ENCODE data around the gene CEPT1.

CEPT1 gene

GRCh38 chr1:111223126-111223685, 83.2 kb downstream of the CEPT1 start:
- H3K4me1 Mint-ChIP-seq (ENCODE audit: low read depth in 2 of 2), result peaks cover 78 to 90% of the 10 kb centered on the region in 2 donors
- peak overlapping the region; percentile 77 to 83 for H3K4me3 Mint-ChIP-seq
- DNase-seq (no peak), ATAC-seq (replicated peaks) (no peak)
- peak overlapping the region; percentile 95 to 99 for H3K27ac Mint-ChIP-seq
- peaks cover 0 to 2% of the 10 kb centered on the region in 2 donors for H3K9me3 Mint-ChIP-seq
- no peaks in the 10 kb centered on the region for H3K27me3 Mint-ChIP-seq
- peaks cover 11% of the 10 kb centered on the region for H3K36me3 Mint-ChIP-seq (ENCODE audit: insufficient read depth)

- Mint-ChIP-seq H3K9me3 (no peaks in the 10 kb centered on the region), H3K4me1 (ENCODE audit: low read depth in 2 of 2) (peaks cover 69 to 82% of the 10 kb centered on the region in 2 donors), H3K27me3 (no peaks in the 10 kb centered on the region), H3K27ac (peak overlapping the region; percentile 84 to 98), H3K4me3 (peak overlapping the region; percentile 65 to 81), H3K36me3 (ENCODE audit: insufficient read depth) (peaks cover 11% of the 10 kb centered on the region)
- no peak for DNase-seq
- ATAC-seq (replicated peaks), result no peak
Measured at GRCh38 chr1:111225091-111225490, 85.1 kb downstream of the CEPT1 start.

GRCh38 chr1:111225717-111226400, 85.8 kb downstream of the CEPT1 start:
- peak; percentile 44 for ATAC-seq (replicated peaks)
- H3K4me1 Mint-ChIP-seq (ENCODE audit: low read depth in 2 of 2), result peaks cover 64 to 78% of the 10 kb centered on the region in 2 donors
- no peak for DNase-seq

DNA sequence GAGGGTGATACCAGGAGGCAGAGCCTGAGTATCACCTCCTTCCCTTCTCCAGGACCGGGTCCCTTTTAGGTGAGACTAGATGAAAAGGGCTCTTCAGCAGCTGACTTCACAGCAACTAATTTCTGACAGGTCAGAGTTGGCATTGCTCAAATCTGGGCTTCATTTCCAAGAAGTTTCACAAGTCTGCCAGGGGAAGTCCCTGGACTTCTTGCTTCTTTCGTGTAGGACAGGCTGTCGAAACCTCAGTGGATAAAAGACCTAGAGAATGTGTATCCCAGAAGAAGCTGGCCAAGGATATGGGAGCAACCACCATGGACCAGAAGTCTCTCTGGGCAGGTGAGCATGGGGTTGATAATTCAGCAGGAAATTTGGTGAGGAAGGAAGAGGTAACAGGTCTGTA, 87.4 kb downstream of the CEPT1 start, which contains the start of gene CHI3L2:
Gene CHI3L2, plus strand, starts transcription at position 280 of the 400 bp plus-strand sequence. Its CDS starts 17 bp downstream, at position 297.
- Mint-ChIP-seq H3K4me3 (peak within 1 kb of the TSS; percentile 65 to 81), H3K4me1 (ENCODE audit: low read depth in 2 of 2) (peaks cover 56 to 67% of the 10 kb centered on the region in 2 donors), H3K9me3 (no peaks in the 10 kb centered on the region), H3K27me3 (no peaks in the 10 kb centered on the region), H3K36me3 (ENCODE audit: insufficient read depth) (peaks cover 7% of the 10 kb centered on the region), H3K27ac (peak within 1 kb of the TSS; percentile 84 to 98)
- ATAC-seq (replicated peaks), result no peak
- DNase-seq, result no peak

More at GRCh38 chr1:111225717-111226400, 85.8 kb downstream of the CEPT1 start:
- Mint-ChIP-seq H3K27ac (peak overlapping the region; percentile 84 to 98), H3K27me3 (no peaks in the 10 kb centered on the region), H3K9me3 (no peaks in the 10 kb centered on the region), H3K36me3 (ENCODE audit: insufficient read depth) (peaks cover 11% of the 10 kb centered on the region), H3K4me3 (peak overlapping the region; percentile 65 to 81)

DNA sequence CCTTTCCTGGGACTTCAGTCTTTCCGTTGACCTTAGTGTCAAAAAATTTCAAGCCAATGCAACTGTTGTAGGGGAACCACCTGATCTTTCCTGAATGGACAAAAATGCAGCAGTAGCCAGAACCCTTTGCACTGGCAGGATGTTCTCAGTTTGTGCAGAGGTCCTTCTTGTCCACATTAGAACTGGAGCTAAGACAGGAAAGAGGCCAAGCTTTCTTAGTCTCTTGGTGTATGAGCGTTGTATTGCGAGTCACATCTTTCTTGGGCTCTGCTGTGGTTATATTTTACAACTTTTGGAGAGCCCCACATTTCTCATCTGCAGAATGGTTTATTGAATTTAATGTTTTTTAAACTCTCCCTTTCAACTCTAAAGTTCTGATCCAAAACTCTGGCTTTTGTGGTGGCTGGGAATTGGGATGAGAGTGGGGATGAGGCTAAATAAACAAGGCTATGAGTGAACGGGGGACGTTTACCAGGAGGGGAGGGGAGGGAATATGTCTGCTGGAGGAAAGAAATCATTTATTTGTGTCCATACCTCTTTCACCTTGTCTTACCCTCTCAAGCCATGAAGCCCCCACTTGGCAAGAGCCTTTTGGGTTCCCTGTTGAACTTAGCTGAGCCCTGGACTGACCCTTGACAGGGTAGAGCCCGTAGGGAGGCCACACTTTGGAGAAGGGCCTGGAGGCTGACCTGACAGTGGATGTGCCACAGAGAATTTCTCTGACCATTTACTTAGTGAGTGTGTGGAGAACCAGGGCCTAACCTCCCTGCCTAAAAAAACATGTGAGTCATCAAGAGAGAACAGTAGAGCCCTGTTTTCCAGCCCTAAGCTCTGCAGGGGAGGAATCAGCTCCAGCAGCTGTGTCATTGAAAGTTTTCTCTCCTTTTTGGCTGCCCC, 88.1 kb downstream of the CEPT1 start:
- peak overlapping the region; percentile 84 to 98 for H3K27ac Mint-ChIP-seq
- DNase-seq, result no peak
- peak overlapping the region in 1 of 2 donors; percentile 81 for H3K4me3 Mint-ChIP-seq

GRCh38 chr1:111228748-111229126, 88.7 kb downstream of the CEPT1 start:
- Mint-ChIP-seq H3K4me3 (peak overlapping the region in 1 of 2 donors; percentile 69), H3K27me3 (no peaks in the 10 kb centered on the region), H3K4me1 (ENCODE audit: low read depth in 2 of 2) (peaks cover 45 to 56% of the 10 kb centered on the region in 2 donors), H3K9me3 (no peaks in the 10 kb centered on the region), H3K27ac (peak overlapping the region in 1 of 2 donors; percentile 98), H3K36me3 (ENCODE audit: insufficient read depth) (peaks cover 4% of the 10 kb centered on the region)
- no peak for DNase-seq
- no peak for ATAC-seq (replicated peaks)

More for the DNA sequence above, 88.1 kb downstream of the CEPT1 start:
- Mint-ChIP-seq H3K9me3 (no peaks in the 10 kb centered on the region), H3K27me3 (no peaks in the 10 kb centered on the region), H3K36me3 (ENCODE audit: insufficient read depth) (peaks cover 4% of the 10 kb centered on the region), H3K4me1 (ENCODE audit: low read depth in 2 of 2) (peaks cover 50 to 61% of the 10 kb centered on the region in 2 donors)
- no peak for ATAC-seq (replicated peaks)

DNA sequence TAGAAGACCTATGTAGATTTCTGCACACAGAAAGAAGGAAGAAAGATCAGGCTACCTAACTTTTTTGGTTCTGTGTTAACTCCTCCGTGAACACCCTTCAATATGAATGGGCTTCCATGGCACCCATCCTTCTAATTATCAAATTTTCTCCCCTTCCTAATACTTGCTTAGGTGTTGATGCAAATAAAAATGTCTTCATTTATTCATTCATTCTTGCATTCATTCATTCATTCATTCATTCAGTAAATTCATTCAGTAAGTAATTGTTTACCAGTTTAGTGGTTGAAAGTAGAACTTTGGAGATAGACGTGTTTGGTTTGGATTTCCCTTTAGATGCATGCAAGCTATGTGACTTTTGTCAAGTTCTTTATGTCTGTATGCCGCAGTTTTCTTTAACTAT, 92.1 kb downstream of the CEPT1 start:
- H3K4me1 Mint-ChIP-seq (ENCODE audit: low read depth in 2 of 2), result peaks cover 24 to 31% of the 10 kb centered on the region in 2 donors
- H3K9me3 Mint-ChIP-seq, result no peaks in the 10 kb centered on the region
- ATAC-seq (replicated peaks), result no peak
- H3K27ac Mint-ChIP-seq, result no peak overlapping the region
- H3K27me3 Mint-ChIP-seq, result no peaks in the 10 kb centered on the region
- peak overlapping the region in 1 of 2 donors; percentile 26 for H3K4me3 Mint-ChIP-seq
- peaks cover 4% of the 10 kb centered on the region for H3K36me3 Mint-ChIP-seq (ENCODE audit: insufficient read depth)
- DNase-seq, result no peak

DNA sequence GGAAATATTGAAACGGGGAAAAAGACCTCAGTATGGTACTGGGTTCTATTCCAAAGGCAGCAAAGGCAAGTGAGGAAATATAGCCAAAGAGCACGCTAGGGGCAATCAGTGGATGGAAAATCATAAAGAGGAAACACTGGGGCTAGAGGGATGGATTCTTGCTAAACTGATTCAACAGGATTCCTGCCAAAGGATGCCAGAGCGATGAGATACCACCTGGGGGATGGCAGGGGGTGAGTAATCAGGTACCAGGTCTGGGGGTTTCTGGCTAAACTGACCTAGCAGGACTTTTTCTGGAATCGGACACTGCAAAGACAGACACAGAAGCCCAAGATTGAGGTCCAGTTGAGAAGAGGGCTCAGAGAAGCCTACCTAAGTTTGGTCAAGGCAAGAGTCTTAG, 94.2 kb downstream of the CEPT1 start:
- DNase-seq, result no peak

More for the DNA sequence above, 94.2 kb downstream of the CEPT1 start:
- Mint-ChIP-seq H3K27me3 (no peaks in the 10 kb centered on the region), H3K4me3 (no peak overlapping the region), H3K9me3 (no peaks in the 10 kb centered on the region), H3K4me1 (ENCODE audit: low read depth in 2 of 2) (peaks cover 14 to 16% of the 10 kb centered on the region in 2 donors), H3K36me3 (ENCODE audit: insufficient read depth) (peaks cover 4% of the 10 kb centered on the region), H3K27ac (no peak overlapping the region)
- ATAC-seq (replicated peaks), result no peak

All from effector memory CD8-positive, alpha-beta T cell (primary cell).